Testis (tissue), 2 donors: ENCODE results near the gene CHD5.

ENCODE experiments used
- CTCF ChIP-seq, 3 experiments: fragments of 450-650 bp in 2 of 3; fragments of 200-600 bp in 1 of 3; sonication (generic) in 1 of 3; IDR thresholded peaks; one replicate each; pipeline ENCODE4 v1.5.1; 2016 to 2019; ENCODE audit warnings: antibody characterized with exemption in 3 of 3, mild to moderate bottlenecking in 2 of 3, moderate library complexity in 1 of 3
- POLR2A ChIP-seq: fragments of 450-650 bp; IDR thresholded peaks from one replicate; pipeline ENCODE4 v1.6.1; 2017; ENCODE audit warnings: antibody characterized with exemption, mild to moderate bottlenecking, moderate library complexity

GRCh38 chr1:6163973-6164617 is 16.0 kb downstream of the CHD5 start:
- no peak for TF ChIP-seq CTCF (IDR thresholded peaks at IDR 0.05)
- TF ChIP-seq POLR2A: no peak
